Measurements from ENCODE around the gene CPLX3.

DNA sequence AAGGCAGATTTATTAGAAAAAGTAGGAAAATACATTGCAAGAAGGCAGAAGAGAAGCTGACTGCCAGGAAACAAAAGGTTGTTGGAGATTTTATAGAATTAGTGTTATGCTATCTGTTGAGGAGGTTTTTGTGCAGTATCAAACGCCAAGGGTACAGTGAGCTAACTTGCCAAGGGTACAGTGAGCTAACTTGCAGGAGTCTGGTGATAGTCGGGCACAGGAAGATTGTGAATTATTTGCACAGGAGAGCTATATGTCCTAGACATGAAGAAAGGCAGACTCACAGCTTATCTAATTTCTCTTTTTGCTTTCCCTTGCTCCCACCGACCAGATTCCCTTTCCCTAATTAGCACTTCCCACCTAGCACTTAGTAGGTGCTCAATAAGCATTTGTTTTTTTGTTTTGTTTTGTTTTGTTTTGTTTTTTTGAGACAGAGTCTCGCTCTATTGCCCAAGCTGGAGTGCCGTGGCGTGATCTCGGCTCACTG is 47.2 kb upstream of the CPLX3 start:
- TF ChIP-seq, protein P1, sequence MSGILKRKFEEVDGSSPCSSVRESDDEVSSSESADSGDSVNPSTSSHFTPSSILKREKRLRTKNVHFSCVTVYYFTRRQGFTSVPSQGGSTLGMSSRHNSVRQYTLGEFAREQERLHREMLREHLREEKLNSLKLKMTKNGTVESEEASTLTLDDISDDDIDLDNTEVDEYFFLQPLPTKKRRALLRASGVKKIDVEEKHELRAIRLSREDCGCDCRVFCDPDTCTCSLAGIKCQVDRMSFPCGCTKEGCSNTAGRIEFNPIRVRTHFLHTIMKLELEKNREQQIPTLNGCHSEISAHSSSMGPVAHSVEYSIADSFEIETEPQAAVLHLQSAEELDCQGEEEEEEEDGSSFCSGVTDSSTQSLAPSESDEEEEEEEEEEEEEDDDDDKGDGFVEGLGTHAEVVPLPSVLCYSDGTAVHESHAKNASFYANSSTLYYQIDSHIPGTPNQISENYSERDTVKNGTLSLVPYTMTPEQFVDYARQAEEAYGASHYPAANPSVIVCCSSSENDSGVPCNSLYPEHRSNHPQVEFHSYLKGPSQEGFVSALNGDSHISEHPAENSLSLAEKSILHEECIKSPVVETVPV (CRISPR knock-in tag; IDR thresholded peaks at IDR 0.05), result no peak
- TF ChIP-seq ZNF70 (CRISPR knock-in tag; IDR thresholded peaks at IDR 0.05) (no peak), RARB (CRISPR knock-in tag; IDR thresholded peaks at IDR 0.05) (no peak), ZNF8 (CRISPR knock-in tag; IDR thresholded peaks at IDR 0.05) (no peak), ARNTL (CRISPR knock-in tag; IDR thresholded peaks at IDR 0.05; ENCODE audit: borderline replicate concordance, low read depth) (no peak)
- TF ChIP-seq, protein P2, sequence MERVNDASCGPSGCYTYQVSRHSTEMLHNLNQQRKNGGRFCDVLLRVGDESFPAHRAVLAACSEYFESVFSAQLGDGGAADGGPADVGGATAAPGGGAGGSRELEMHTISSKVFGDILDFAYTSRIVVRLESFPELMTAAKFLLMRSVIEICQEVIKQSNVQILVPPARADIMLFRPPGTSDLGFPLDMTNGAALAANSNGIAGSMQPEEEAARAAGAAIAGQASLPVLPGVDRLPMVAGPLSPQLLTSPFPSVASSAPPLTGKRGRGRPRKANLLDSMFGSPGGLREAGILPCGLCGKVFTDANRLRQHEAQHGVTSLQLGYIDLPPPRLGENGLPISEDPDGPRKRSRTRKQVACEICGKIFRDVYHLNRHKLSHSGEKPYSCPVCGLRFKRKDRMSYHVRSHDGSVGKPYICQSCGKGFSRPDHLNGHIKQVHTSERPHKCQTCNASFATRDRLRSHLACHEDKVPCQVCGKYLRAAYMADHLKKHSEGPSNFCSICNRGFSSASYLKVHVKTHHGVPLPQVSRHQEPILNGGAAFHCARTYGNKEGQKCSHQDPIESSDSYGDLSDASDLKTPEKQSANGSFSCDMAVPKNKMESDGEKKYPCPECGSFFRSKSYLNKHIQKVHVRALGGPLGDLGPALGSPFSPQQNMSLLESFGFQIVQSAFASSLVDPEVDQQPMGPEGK (CRISPR knock-in tag; IDR thresholded peaks at IDR 0.05; ENCODE audit: borderline replicate concordance), result no peak
